K562 (cell line): ENCODE data around the gene LRRC25. TPM values are rescaled to one million over a fixed set of nuclear protein-coding genes. Genes with fewer than 3 reads are reported as not detected.

Experiments used
- BRD4 ChIP-seq: fragments of 200-600 bp; sonication (generic); IDR thresholded peaks from 2 replicates; pipeline ENCODE4 v1.6.1; 2017; ENCODE audit warnings: inconsistent platforms
- CBX3 ChIP-seq, 2 experiments: IDR thresholded peaks; 1 replicate in 1 of 2; 2 replicates in 1 of 2; pipeline ENCODE4 v1.6.1; 2012; ENCODE audit warnings: inconsistent platforms in 2 of 2, low read length in 2 of 2, borderline replicate concordance in 1 of 2, control low read depth in 1 of 2
- DACH1 ChIP-seq: fragments of 450-650 bp; IDR thresholded peaks from 2 replicates; pipeline ENCODE4 v1.6.1; 2018; ENCODE audit not compliant: partially characterized antibody
- EHMT2 ChIP-seq: fragments of 450-650 bp; IDR thresholded peaks from 2 replicates; pipeline ENCODE4 v1.6.1; 2018; ENCODE audit warnings: antibody characterized with exemption
- ETS2 ChIP-seq: IDR thresholded peaks from 2 replicates; pipeline ENCODE4 v1.6.1; 2016; ENCODE audit warnings: borderline replicate concordance, missing genetic modification characterization, mild to moderate bottlenecking, moderate library complexity, missing compliant biosample characterization; ENCODE audit not compliant: poor library complexity, severe bottlenecking
- FOXK2 ChIP-seq, 2 experiments: fragments of 450-650 bp; IDR thresholded peaks in 1 of 2; conservative IDR thresholded peaks in 1 of 2; 2 replicates each; pipeline ENCODE4 v1.6.1; 2016; ENCODE audit warnings: low read depth in 2 of 2, mild to moderate bottlenecking in 1 of 2
- GTF2A2 ChIP-seq: IDR thresholded peaks from 2 replicates; pipeline ENCODE4 v1.6.1; 2016; ENCODE audit warnings: mild to moderate bottlenecking, missing genetic modification characterization, missing compliant biosample characterization
- ID3 ChIP-seq, 2 experiments: fragments of 250-450 bp in 1 of 2; fragments of 450-650 bp in 1 of 2; sonication (Bioruptor Pico) in 1 of 2; IDR thresholded peaks; 2 replicates each; pipeline versions ENCODE4 v1.6.1 to v1.8.0; 2016 to 2021; ENCODE audit warnings: mild to moderate bottlenecking in 2 of 2, moderate library complexity in 2 of 2, missing compliant biosample characterization in 1 of 2, missing genetic modification characterization in 1 of 2
- NR3C1 ChIP-seq: sonication (generic); formaldehyde crosslinking; IDR thresholded peaks from 2 replicates; pipeline ENCODE4 v1.8.1; 2022; ENCODE audit warnings: missing genetic modification reagents
- PCBP1 ChIP-seq: fragments of 200-400 bp; formaldehyde crosslinking; IDR thresholded peaks from 2 replicates; pipeline ENCODE4 v1.6.1; 2018; ENCODE audit warnings: mild to moderate bottlenecking, low read depth, low read length; ENCODE audit not compliant: poor library complexity, severe bottlenecking
- POLR2A ChIP-seq: fragments of 450-650 bp; conservative IDR thresholded peaks from 2 replicates; pipeline ENCODE4 v1.6.1; 2016
- PTRF ChIP-seq: fragments of 450-650 bp; IDR thresholded peaks from 2 replicates; pipeline ENCODE4 v1.6.1; 2016; ENCODE audit warnings: mild to moderate bottlenecking, missing genetic modification characterization, missing compliant biosample characterization
- RHOXF2B ChIP-seq: fragments of 250-450 bp; sonication (Bioruptor Pico); conservative IDR thresholded peaks from 2 replicates; pipeline ENCODE4 v1.5.1; 2021
- SNAPC5 ChIP-seq: fragments of 250-450 bp; sonication (Bioruptor Pico); IDR thresholded peaks from 2 replicates; pipeline ENCODE4 v1.8.0; 2021; ENCODE audit warnings: moderate library complexity, mild to moderate bottlenecking, inconsistent platforms
- TCFL5 ChIP-seq: fragments of 250-450 bp; sonication (Bioruptor Pico); conservative IDR thresholded peaks from 2 replicates; pipeline ENCODE4 v1.6.1; 2021; ENCODE audit warnings: mild to moderate bottlenecking, moderate library complexity, matching md5 sums
- ZBTB33 ChIP-seq: sonication (generic); formaldehyde crosslinking; IDR thresholded peaks from 2 replicates; pipeline ENCODE4 v1.8.1; 2023; ENCODE audit warnings: mild to moderate bottlenecking, missing genetic modification reagents
- ZBTB5 ChIP-seq: fragments of 450-650 bp; IDR thresholded peaks from 2 replicates; pipeline ENCODE4 v1.6.1; 2017; ENCODE audit warnings: antibody characterized with exemption
- ZBTB8A ChIP-seq: fragments of 450-650 bp; IDR thresholded peaks from 2 replicates; pipeline ENCODE4 v1.6.1; 2018; ENCODE audit warnings: mild to moderate bottlenecking, moderate library complexity; ENCODE audit not compliant: partially characterized antibody
- ZKSCAN3 ChIP-seq: fragments of 250-450 bp; sonication (Bioruptor Pico); IDR thresholded peaks from 2 replicates; pipeline ENCODE4 v1.4.0; 2020
- ZNF583 ChIP-seq: fragments of 250-450 bp; sonication (Bioruptor Pico); IDR thresholded peaks from 2 replicates; pipeline ENCODE4 v1.4.0; 2020
- polyA plus RNA-seq, 8 experiments: library from polyadenylated mRNA; depleted of rRNA in 4 of 8; stranded (reverse) in 5 of 8; unstranded in 3 of 8; fragments of >200 nt; fragmentation: Nextera tagmentation in 2 of 8; fragmentation: Illumina TruSeq in 1 of 8; extraction: Ambion mirVana in 2 of 8; extraction: Trizol in 1 of 8; gene quantifications; 2 replicates each; pipeline versions ENCODE4 v1.2.1 to v1.2.3, GENCODE V29; 2011 to 2014; ENCODE audit warnings: inconsistent platforms in 1 of 8, missing spikeins in 1 of 8
- total RNA-seq, 7 experiments: library from RNA; depleted of rRNA in 6 of 7; stranded (reverse); fragments of >200 nt in 6 of 7; fragmentation: Illumina TruSeq in 2 of 7; extraction: Trizol in 2 of 7; gene quantifications; 2 replicates each; pipeline versions ENCODE4 v1.2.1 to v1.2.3, GENCODE V29; 2011 to 2021; ENCODE audit warnings: low replicate concordance in 1 of 7
- TF ChIP-seq, protein P1 (sequence below): sonication (generic); formaldehyde crosslinking; IDR thresholded peaks from 2 replicates; pipeline ENCODE4 v1.8.0; 2022; ENCODE audit warnings: mild to moderate bottlenecking, low read depth, missing genetic modification reagents
- TF ChIP-seq, protein P2 (sequence below): sonication (generic); formaldehyde crosslinking; IDR thresholded peaks from 2 replicates; pipeline ENCODE4 v1.8.1; 2023; ENCODE audit warnings: mild to moderate bottlenecking, missing genetic modification reagents, moderate library complexity

LRRC25 gene
- total and polyA plus RNA-seq, 9 of the 15 experiments (the other 6 are each of a cell fraction or from before 2014, with no cell fraction given): 0.07 to 0.36 (median 0.10) TPM; not detected in 3

GRCh38 chr19:18418483-18419194, 21.2 kb upstream of the LRRC25 start (continued):
- no peak for TF ChIP-seq SNAPC5 (CRISPR knock-in tag)
- no peak for TF ChIP-seq TCFL5 (CRISPR knock-in tag)
- no peak for TF ChIP-seq ETS2 (tag)
- TF ChIP-seq EHMT2: no peak
- TF ChIP-seq, protein P1, sequence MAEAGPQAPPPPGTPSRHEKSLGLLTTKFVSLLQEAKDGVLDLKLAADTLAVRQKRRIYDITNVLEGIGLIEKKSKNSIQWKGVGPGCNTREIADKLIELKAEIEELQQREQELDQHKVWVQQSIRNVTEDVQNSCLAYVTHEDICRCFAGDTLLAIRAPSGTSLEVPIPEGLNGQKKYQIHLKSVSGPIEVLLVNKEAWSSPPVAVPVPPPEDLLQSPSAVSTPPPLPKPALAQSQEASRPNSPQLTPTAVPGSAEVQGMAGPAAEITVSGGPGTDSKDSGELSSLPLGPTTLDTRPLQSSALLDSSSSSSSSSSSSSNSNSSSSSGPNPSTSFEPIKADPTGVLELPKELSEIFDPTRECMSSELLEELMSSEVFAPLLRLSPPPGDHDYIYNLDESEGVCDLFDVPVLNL (CRISPR knock-in tag): peak; percentile 16; the same call in 1 of the 2 replicates
- no peak for TF ChIP-seq ZBTB8A
- peak; percentile 53 for TF ChIP-seq POLR2A
- TF ChIP-seq DACH1: peak; percentile 79
- no peak for TF ChIP-seq FOXK2 (conservative IDR thresholded peaks at IDR 0.05 in 1 of 2, IDR thresholded peaks at IDR 0.05 in 1 of 2; ENCODE audit: low read depth in 2 of 2)
- TF ChIP-seq BRD4: peak; percentile 27; the same call in 1 of the 2 replicates
- no peak; the same call in 1 of the 2 replicates for TF ChIP-seq NR3C1 (CRISPR knock-in tag)
- peak in 1 of 2 experiments; percentile 3; a peak in 1 of 3 replicates for TF ChIP-seq CBX3 (IDR thresholded peaks at IDR 0.05; ENCODE audit: borderline replicate concordance in 1 of 2, low read length in 2 of 2)
- no peak for TF ChIP-seq ZNF583 (CRISPR knock-in tag)
- TF ChIP-seq ZKSCAN3 (CRISPR knock-in tag): no peak
- TF ChIP-seq, protein P2, sequence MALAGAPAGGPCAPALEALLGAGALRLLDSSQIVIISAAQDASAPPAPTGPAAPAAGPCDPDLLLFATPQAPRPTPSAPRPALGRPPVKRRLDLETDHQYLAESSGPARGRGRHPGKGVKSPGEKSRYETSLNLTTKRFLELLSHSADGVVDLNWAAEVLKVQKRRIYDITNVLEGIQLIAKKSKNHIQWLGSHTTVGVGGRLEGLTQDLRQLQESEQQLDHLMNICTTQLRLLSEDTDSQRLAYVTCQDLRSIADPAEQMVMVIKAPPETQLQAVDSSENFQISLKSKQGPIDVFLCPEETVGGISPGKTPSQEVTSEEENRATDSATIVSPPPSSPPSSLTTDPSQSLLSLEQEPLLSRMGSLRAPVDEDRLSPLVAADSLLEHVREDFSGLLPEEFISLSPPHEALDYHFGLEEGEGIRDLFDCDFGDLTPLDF (CRISPR knock-in tag): no peak
- TF ChIP-seq ID3 (CRISPR knock-in tag; IDR thresholded peaks at IDR 0.05): no peak
- no peak for TF ChIP-seq ID3 (tag; IDR thresholded peaks at IDR 0.05)
- TF ChIP-seq PCBP1: no peak
- TF ChIP-seq PTRF: no peak
- no peak for TF ChIP-seq RHOXF2B
- TF ChIP-seq ZBTB5: no peak
- TF ChIP-seq ZBTB33 (CRISPR knock-in tag): no peak
- TF ChIP-seq GTF2A2 (tag): no peak
